Activated gamma-delta T cell (primary cell): ENCODE measurements around the gene YBX2.

Experiments
- DNase-seq: peaks from one replicate; lab custom pipeline; 2025; lab: John Stamatoyannopoulos, UW

YBX2 gene

DNA sequence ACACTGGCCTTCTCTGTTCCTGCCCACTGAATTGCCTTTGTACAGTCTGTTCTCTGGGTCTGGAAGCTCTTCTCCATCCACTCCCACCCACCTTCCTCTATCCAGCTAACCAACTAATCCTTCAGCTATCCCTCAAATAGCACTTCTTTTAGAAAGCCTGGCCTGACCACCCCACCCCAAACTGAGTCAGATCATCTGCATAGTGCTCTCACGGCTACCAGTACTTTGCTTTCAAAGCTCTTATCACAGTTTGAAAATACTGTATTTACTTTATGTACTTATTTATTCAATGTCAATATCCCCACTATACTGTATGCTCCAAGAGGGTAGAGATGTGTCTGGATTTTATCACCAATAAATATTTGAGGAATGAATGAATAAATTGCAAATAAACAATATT, 27.7 kb downstream of the YBX2 start:
- no peak for DNase-seq

DNA sequence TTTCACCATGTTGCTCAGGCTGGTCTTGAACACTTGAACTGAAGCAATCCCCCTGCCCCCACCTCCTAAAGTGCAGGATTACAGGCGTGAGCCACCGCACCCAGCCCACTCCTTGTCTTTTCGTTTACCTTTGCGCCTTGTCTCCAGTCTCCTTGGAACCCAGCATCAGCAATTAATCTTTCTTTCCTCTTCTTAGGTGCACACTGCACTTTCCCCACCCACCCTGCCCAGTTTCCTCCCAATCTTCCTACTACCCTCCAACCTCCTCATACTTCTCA, 30.7 kb downstream of the YBX2 start:
- DNase-seq: no peak

DNA sequence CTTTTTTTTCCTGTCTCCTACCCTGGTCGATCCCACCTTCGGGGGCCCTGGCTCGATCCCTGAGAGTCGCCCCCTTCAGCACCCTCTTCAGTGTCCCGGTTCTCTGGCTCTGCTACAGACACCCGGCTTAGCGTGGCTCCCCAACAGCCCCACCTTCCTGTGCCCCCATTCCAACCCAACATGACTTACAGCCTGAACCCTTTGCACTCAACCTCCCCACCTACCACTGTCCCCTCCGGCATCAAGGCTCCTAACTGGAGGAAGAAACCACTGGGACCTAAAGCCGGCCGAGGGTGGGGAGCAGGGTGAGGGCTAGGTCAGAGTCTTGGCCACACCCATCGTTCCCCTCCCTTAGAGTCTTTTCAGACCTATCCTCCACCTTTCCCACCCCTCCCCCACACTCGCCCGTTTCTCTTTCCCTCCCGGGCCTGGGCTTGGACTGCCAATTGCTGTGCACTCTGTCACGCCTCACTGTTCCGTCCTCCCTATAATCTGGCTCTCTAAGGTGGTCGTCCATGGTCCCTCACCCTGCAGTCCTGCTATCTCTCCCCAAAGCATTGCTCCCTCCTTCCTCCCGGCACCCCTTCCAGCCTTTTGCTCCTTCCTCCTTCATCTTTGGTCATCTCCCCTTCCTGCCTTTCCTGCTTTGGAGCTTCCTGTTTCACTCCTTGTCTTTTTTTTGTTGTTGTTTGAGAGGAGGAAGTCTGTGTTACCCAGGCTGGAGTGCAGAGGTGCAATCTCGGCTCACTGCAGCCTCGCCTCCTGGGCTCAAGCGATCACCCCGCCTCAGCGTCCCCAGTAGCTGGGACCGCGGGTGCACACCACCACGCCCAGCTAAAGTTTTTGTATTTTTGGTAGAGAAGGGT, 31.3 kb downstream of the YBX2 start:
- DNase-seq: no peak

DNA sequence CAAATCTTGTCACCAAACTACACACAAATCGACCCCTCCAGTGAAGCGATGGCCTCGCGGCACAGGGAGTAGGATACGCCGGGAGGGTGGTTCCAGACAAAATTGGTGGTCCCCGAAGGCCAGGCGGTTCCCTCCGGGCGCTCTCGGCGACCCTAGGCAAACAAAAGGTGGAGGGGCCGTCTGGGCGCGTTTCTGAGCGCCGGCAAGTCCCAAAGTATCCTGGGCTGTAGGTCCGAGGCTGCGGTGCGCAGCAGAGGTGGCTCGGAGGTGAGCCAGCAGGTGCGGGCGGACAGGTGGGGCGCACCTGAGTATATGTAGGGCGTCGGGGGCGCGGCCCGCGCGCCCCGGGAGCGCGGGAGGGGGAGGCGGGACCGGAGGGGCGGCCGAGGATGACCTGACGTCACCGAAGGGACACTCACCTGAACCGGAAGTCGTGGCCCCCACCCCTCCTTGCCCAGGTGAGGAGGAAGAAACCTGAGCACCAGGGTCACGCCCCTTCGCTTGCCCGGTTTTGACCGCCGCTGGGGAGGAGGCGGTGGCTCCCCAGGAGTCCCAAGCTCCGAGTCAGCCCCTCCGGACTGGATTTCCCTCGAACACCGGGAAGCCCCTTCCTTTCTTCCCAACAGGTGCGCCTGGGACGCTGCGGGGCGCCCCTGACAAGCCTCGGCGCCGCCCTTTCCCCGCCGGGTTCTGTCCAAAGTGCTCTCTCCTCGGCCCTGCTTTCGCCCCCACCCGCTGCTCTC, 32.1 kb downstream of the YBX2 start, which contains the start of gene CLDN7:
Gene CLDN7, minus strand, starts transcription at position 287 of the 743 bp plus-strand sequence. CDS start 435 bp downstream, outside the sequence.
- no peak for DNase-seq

DNA sequence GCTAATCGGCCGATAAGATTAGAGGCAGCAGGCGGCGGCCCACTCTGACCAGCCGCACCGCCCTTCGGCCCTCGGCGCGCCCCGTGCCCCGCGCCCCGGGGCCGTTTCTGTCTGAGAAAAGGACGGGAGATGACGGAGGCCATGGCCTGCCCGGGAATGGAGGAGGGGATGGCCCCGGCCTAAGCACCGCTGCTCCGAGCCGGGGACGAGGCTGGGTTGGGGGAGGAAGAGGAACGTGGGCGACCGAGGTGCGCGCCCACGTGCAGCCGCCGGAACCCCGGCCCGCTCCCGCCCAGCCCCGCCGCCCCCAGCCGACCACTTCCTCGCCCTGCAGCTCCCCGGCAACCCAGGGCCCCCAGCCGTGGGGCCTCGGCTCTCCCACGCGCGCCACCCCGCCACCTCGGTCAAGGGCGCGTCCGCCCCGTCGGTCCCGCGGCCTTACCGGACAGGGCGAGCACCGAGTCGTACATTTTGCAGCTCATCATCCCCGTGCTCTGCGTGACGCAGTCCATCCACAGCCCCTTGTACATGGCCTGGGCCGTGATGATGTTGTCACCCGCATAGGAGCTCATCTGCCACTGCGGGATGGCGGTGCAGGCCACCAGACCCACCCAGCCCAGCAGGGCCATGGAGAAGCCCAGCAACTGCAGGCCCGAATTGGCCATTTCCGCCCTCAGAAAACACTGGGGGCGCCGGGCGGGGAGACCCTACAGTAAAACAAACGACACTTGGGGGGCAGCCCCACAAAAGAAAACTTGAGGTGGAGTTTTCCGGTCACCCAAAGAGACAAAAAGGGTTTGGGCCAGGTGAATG, 32.9 kb downstream of the YBX2 start:
- DNase-seq: no peak

DNA sequence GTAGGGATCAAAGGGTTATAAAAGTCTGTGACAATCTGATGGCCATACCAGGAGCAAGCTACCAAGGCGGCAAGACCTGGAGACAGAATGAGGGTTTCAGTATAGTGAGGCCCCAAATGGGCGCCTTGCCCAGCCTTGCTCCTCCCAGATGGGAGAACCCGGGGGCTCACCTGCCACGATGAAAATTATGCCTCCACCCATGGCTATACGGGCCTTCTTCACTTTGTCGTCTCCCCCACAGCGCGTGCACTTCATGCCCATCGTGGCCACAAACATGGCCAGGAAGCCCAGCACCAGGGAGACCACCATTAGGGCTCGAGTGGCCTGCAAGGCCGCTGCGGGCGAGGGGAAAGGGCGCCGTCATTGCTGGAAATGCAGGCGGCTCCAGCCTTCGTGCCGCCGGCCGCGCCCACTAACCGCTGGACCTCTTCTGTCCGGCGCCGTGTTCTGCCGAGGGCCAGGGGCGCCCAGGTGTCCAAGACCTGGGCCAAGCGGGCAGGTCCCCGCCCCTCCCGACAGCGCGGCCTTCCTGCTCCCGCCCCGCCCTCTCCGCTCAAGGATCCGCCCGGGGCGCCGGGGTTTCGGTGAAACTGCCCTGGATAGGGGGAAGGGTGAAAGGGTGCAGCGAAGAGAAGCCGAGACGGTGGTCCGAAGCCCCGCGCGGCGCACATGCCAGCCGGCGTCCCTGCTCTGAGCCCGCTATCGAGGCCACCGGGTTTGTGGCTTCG, 33.6 kb downstream of the YBX2 start:
- DNase-seq: no peak

DNA sequence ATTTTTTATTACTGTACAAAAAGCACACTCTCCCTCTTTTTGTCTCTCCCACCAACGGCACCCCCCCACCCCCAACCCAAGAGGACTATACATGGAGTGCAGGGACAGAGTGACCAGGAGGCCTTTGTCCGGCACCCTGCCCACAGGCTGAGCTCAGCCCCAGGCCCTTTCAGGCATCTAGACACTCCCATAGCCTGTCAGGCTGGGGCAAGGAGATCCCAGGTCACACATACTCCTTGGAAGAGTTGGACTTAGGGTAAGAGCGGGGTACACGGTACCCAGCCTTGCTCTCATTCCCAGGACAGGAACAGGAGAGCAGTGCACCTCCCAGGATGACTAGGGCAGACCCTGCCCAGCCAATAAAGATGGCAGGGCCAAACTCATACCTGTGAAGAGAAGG, 34.3 kb downstream of the YBX2 start:
- no peak for DNase-seq

DNA sequence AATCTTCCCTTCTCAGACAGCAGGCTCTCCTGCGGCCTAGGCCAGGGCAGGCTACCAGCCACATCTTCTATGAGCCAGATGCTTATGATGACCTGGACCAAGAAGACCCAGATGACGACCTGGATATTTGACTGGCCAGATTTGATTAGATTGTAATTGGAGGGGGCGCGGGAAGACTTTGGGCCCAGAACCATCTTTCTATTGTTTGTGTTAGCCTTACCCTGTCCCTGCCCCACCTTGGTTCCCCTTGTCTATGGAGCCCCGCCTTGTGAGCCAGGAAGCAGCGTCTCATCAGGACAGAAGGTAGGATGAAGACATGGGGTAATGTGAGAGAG, 34.9 kb downstream of the YBX2 start:
- no peak for DNase-seq

DNA sequence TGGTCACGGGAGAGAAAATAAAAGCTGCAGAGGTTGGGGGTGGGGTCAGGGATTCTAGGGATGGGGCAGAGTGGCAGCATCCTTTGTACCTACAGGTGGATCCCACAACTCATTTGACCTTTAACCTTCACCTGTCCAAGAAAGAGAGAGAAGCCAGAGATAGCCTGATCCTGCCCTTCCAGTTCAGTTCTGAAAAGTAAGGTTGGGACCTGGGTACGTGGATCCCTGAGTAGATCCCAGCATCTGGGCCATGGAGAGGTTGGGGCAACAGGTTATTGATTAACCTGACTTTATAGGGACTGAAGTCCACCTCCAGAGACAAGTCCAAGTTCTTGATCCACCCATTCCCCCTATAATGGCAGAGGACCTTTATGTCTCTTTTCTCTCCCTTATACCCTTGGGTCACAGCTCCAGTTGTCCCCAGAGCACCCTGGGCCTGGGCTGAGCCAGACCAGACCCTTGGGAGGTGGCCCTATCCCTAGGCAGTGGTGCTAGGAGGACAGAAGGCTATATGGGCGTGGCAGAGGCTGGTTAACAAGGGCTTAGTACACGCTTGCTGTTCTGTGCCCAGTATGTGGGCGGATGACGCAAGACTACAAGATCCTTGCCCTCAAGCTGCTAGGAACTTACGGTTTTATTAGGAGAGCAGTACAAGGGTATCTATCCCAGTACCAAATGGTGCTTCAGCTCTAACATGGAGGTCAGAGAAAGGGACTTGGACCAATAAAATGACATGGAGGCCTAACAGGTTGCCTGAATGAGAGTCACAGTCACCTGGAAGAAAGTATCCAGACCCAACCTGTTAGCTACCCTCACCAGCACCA, 35.5 kb downstream of the YBX2 start:
- no peak for DNase-seq

DNA sequence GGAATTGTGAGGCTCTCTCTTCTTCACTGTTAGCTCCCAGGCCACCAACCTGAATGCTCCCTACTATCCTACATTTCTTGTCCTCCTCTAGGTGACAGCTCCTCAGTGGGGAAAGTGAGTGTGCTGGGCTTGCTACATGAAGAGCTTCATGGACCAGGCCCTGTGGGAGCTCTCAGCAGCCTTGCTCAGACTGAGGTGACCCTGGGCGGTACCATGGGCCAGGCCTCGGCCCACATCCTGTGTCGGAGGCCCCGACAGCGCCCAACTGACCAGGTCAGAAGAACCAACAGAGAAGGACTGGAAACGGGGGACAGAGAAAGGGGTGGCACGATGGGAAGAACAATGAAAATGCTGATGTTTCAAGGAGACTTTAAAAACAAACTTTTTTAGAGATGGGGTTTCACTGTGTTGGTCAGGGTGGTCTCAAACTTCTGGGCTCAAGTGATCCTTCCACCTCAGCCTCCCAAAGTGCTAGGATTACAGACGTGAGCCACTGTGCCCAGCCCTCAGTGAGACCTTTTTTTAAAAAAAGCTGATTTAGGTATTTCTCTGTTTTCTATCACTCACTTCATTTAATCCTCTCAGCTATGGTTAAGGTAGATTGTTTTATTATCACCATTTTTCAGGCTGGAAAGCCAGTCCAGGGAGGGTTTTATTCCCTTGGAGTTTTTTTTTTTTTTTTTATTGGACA, 37.5 kb downstream of the YBX2 start:
- DNase-seq: no peak

DNA sequence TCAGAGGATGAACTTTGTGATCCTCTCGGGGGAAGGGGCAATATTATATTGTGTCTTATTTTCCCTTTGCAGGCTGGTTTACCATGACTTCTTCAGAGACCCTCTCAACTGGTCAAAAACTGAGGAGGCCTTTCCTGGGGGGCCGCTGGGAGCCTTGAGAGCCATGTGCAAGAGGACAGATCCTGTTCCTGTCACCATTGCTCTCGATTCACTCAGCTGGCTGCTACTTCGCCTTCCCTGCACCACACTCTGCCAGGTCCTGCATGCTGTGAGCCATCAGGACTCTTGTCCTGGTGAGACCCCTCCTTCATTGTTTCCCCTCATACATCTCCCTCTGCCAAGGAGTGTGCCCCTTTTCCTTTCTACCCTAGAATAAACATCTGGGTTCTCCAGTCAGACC, 39.9 kb downstream of the YBX2 start:
- DNase-seq: no peak

DNA sequence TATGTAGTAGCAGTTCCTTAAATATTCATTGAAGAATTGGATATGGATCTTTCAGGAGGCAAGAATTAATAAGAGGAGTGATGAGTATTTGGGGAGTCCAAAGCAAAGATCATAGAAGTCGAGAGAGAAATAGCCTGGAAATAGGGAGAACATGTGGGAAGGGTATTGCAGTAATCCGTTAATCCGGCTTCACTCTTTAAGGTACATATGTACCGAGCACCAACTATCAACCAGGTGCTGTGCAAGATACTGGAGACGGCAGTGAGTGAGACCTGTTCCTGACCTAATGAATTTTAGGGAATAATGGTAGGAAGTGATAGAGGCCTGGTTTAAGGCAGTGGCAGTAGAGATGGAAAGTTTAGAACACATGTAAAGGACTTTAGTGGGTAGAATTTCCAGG, 41.4 kb downstream of the YBX2 start:
- no peak for DNase-seq

DNA sequence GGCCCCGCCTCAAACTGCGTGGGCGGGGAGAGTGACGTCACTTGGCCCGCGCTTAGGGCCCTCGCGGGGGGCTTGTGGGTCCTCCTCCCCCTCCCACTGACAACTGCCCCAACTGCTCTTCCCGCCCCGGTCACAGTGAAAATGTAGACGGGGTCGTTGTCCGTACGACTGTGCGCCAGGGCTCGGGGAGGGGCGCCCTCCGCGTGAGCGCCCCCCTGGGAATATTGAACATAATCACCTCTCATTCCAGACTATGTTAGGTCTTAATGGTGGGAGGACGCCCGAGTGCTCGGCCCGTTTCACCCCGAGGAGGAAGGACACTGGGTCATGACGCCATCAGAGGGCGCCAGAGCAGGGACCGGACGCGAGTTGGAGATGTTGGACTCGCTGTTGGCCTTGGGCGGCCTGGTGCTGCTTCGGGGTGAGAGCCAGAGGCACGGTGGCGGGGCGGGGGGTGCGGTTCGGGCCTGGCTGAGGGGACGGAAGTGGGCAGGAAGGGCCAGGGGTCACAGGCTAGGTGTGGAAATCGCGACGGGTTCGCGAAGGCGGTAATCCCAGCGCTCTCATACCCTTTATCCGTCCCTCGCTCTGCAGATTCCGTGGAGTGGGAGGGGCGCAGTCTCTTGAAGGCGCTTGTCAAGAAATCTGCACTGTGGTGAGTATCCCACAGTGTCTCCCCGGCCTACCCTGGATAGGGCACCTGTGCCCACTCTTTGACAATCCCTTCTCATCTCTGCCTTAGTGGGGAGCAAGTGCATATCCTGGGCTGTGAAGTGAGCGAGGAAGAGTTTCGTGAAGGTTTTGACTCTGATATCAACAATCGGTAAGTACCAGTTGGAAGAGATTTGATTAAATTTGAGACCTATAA, 42.0 kb downstream of the YBX2 start, which contains the start of gene ELP5:
Gene ELP5, plus strand, starts transcription at position 40 of the 868 bp plus-strand sequence. Its CDS starts 336 bp downstream, at position 376.
- peak; percentile 70 for DNase-seq

DNA sequence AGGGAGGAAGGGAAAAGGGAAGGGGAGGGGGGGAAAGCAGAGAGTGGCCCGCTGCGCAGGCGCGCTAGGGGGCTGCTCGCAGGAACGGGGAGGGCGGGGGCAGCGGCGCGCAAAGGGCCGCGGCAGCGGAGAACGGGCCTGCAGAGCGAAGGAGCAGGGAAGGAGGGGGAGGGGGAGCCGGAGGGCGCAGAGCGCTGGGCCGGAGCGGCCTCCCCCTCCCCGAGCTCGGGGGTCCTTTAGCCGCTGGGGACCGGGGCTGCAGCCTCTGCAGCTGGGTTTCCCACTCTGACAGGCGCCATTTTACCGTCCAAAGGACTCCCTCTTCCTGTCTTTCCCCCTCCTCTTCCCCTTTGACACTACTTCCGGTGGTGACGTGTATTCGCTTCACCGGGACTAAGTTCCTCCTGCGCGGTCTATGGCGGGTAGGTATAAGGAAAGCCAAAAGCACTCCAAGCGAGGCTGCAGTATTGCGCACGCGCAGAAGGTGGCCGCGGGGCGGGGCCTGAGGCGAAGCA, 42.7 kb downstream of the YBX2 start, which contains the start of gene CTDNEP1:
Gene CTDNEP1, minus strand, starts transcription at position 74 of the 515 bp plus-strand sequence. CDS start 438 bp downstream, outside the sequence.
- DNase-seq: peak; percentile 98

DNA sequence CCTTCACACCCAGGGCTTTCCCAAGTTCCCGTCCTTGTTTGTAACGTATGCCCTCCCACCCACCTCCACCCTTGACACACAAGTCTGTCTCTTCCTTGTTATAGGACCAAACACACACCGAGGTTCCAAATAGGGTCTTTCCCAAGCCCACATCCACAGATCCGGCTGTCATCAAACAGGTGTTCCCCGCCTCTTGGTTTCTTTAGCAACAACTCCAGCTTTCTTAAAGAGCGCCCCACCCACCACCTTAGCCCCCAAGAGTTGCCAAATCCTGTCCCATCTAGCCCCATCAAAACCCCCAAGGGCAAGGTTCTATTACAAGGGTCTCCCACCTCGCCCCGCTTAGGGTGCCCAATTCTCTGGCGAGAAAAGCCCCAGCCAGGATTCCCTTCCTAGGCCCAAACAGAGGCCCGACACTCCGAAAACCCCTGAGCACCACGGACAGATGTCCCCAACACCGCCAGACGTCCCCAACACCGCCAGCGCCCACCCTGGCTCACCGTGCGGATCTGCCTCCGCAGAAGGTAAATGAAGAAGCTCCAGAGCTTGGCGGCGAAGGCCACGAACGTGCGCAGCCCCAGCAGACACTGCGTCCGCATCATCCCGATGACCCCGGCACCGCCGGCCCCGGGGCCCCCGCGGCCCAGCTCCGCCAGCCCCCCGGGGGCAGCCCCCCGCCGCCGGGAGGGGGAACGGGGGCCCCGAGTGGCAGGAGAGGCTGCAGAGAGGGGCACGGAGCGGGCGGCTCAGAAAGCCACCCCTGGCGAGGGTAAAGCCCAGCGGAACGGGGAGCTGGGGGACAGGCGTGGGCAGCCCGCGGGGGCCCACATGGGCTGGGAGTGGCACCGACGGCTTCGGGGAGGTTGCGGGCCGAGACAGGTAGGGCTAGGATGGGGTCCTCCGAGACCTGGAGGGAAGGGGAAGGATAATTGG, 43.5 kb downstream of the YBX2 start:
- no peak for DNase-seq

DNA sequence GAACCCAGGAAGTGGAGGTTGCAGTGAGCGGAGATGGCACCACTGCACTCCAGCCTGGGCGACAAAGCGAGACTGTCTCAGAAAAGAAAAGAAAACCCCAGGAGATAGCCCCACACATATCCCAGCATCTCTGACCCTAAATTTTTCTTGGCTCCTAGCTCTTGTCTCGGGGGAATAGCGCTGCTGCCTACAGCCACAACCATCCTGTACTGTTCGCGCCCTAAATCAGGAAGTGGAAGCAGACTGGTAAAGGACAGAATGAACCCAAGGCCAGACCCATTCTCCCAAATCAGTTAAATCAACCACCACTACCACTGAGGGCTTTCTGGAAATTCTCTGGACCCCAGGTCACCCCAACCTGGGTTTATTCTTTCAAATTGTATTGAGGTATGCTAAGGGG, 44.6 kb downstream of the YBX2 start:
- no peak for DNase-seq

DNA sequence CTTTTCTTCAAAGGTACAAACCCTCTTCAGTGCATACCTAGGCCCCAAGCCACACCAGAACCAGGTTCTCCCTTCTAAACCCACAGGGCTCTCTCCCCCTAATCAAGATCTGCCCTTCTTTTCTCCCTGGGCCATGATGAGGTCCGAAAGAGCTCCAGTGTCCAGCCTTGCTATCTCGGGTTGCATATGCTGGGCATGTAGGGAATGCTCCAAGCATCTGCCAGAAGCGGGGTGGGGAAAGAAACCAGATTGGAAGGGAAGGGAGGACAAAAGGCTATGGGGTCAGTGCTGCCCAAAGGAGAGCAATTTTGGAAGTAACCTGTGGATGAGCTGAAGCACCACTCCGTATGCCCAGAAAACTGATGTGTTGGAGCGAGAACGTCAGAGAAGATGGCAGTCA, 45.2 kb downstream of the YBX2 start:
- DNase-seq: no peak

DNA sequence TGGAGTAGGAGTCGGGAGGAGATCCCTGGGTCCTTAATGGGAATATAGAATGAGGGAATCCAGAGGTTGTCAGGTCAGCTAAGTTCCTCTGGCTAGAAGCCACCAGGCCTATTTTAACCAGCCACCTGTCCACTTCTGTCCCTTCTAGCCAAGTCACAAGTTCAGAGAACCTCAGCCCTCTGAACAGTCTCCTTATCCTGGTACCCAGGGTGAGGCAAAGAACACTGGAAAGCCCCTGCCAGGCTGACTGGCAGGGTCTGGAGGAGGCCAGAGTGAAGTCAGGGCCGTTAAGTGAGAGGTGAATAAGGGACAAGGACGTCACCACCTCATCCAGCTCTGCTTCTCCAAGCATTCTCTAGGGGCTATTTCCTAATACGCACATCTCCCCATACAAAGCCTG, 45.6 kb downstream of the YBX2 start:
- no peak for DNase-seq
